ENCODE measurements around the gene CDKN1B.

CDKN1B gene

DNA sequence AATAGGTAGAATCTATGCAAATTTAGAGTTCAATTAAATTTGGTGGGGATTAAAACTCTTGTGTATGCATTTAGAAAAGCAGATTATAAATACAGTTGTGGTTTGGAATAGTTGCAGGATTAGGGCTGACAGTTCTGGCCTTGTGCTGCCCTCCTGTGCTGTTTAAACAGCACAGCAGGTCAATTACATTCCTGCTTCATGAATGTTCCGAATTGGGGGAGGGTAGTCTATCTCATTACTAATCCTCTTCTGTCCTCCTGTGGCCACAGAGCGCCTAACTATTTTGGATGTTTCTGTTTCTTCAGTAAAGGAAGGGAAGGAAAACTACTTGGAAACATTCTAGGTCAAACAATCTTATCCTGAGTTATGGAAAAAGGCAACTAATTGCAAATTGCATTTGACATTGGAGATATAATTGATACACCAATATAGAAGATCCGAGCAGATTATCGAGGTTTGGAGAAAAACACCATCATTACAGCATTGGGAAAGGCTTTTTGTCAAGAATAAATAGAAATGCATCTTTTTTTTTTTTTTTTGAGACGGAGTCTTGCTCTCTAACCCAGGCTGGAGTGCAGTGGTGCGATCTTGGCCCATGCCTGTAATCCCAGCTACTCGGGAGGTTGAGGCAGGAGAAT, 12.5 kb upstream of the CDKN1B start:
- DNase-seq, result peak; percentile 56

DNA sequence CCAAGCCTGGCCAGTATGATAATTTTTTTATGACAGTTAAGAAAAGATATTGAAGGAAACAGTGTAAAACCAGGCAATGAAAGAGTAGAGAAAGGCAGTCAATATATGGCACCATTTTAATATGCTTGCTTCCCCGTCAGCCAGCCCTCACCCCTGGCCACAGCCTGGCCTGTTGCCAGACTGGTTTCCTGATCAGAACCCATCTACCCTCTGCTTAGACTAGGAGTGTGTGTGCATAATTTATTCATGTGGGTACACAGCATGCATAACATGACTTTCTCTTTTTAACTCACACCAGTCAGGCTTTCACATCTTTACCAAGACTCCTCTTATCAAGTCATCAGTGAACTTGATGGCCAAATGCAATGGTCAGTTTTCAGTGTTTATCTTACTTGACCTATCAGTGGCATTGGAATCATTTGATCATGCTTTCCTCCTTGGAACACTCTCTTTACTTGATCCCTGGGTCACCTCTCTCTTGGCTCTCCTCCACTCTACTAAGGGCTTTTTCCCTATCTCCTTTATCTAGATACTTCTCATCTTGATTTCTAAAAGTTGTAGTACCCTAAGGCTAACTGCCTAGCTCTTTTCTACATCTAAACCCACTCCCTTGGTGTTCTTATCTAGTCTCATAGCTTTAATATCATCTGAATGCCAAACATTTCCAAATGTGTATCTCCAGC, 11.2 kb upstream of the CDKN1B start:
- DNase-seq, result peak; percentile 66

DNA sequence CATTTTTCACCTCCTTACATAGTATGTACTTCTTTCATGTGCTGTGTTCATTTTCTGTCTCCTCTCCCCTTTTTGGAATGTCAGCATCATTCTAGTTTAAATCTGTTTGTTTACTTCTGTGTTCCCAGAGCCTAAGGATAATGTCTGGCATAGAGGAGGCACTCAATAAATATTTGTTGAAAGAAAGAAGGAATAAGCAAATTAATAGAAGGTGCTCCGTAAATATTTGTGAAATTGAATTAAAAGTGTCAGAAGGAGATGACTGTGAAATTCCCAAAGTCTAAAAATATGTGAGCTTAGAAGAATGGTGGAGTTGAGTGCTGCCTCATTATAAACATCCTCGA, 3.3 kb upstream of the CDKN1B start:
- no peak for DNase-seq

DNA sequence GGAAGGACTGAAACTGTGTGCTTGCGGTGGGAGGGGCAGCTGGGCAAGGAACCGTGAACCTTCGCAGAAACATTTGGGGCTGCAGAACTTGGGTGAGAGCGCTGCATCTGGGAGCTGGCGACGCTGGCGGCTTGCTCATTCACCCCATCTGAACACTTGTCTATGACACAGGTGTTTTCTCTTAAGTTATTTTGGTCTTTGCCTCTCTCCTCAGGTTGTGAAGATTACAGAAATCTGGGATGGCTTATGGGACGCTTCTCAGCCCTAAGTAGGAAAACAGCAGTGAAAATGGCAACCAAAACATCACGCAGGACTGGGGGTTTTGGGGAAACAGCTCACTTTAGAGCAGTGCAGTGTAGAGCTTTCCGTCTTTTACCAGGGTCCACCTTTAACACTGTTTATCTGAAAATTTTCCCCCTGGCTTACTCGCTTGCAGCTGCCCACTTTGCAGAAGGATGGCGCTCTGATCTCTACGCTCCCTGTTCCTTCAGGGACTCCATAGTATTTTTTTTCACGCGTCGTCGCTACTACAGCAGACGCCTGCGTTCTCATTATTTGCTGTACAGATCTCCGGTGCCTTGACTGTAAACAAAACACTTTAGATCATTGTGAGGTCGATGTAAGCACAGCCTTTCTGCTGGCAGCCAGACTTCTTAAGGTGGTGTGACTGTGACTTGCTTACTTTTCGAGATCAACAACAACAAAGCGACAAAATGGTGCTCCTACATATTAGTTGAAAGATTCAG, 2.7 kb upstream of the CDKN1B start:
- DNase-seq, result peak; percentile 68

DNA sequence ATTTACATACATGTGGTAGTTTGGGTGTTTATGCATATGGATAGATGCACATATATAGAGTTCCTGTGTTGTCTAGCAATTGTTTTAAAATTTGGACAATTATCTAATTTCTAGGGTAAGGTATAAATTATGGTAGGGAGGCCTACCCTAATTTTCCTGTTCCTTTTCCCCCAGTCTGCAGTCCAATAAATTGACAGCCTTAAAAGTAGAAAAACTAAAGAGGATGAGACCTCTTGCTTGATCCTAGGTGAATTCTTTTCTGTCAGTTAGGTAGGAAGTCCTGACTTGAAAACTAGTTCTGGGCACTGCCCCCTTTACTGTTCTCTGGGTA, 2.1 kb upstream of the CDKN1B start:
- DNase-seq, result no peak

DNA sequence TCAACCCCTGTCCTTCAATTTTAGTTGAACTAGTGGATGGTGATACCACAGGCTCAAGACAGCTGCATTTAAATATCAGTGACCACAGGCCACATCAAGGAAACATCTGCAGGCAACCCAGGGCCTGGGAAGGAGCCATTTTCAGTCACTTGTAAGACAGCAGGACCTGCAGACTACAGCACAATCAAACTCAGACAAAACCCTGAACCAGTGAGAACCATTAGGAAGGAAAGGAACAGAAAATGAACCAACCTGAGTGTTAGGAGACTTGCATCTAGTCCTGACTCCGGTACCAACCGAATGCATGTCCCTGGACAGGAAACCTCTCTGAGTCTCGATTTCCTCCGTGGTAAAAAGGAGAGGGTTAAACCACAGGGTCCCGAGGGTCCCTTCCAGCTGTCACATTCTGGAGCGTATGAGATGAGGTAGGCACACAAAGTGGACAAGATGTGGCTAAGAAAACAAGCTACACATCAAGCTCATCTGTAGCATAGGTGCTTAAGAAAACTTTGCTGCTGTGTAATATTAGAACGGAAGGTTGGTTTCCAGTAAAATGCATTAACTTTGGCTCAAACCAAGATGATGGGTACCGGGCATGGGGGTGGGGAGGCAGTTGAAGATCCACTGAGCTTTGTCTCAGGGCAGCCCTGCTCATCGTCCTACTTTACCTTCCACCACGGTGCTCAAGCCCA, 1.6 kb upstream of the CDKN1B start:
- DNase-seq, result peak; percentile 76

DNA sequence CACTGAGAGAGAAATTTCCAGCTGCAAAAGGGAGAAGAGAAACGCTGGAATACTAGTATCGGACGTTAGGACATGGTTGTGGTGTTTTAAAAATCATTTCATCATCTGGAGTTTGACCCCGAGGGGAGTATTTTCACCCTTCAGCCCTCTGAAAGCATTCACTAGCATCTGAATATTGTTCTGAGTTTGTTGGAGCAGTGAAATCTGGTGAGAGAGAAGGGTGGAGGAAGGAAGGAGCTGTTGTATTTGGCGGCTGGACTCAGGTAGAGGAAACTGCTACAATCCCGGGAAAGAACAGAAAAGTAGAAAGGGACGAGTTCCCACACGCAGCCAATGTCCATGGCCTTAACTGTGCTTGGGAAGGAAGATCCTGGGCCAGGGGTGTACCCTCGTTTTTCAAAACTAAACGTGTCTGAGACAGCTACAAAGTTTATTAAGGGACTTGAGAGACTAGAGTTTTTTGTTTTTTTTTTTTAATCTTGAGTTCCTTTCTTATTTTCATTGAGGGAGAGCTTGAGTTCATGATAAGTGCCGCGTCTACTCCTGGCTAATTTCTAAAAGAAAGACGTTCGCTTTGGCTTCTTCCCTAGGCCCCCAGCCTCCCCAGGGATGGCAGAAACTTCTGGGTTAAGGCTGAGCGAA, 896 bp upstream of the CDKN1B start:
- DNase-seq, result peak; percentile 33

DNA sequence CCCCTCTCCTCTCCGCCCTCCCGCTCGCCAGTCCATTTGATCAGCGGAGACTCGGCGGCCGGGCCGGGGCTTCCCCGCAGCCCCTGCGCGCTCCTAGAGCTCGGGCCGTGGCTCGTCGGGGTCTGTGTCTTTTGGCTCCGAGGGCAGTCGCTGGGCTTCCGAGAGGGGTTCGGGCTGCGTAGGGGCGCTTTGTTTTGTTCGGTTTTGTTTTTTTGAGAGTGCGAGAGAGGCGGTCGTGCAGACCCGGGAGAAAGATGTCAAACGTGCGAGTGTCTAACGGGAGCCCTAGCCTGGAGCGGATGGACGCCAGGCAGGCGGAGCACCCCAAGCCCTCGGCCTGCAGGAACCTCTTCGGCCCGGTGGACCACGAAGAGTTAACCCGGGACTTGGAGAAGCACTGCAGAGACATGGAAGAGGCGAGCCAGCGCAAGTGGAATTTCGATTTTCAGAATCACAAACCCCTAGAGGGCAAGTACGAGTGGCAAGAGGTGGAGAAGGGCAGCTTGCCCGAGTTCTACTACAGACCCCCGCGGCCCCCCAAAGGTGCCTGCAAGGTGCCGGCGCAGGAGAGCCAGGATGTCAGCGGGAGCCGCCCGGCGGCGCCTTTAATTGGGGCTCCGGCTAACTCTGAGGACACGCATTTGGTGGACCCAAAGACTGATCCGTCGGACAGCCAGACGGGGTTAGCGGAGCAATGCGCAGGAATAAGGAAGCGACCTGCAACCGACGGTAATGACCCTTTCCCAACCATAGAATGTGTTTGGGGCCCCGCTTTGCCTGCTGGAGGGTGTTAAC, 615 bp downstream of the CDKN1B start:
- DNase-seq, result peak; percentile 47

DNA sequence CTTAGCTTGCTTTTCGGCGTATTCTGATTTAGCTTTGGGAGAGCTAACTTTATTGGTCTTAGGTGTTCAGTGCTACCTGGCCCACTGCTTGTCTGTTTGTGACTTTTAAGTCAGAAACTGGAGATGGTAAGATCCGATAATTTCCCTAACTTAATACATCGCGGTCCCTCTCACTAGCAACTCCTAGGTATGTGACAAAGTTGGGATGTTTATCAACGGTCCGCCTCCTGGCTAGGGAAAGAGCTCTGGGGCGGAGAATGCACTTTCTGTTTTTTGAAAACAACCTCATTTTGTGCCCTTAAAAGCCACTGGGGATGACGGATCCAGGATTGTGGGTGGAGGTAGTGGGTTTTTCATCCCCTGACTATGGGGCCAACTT, 1.2 kb downstream of the CDKN1B start:
- DNase-seq, result no peak

DNA sequence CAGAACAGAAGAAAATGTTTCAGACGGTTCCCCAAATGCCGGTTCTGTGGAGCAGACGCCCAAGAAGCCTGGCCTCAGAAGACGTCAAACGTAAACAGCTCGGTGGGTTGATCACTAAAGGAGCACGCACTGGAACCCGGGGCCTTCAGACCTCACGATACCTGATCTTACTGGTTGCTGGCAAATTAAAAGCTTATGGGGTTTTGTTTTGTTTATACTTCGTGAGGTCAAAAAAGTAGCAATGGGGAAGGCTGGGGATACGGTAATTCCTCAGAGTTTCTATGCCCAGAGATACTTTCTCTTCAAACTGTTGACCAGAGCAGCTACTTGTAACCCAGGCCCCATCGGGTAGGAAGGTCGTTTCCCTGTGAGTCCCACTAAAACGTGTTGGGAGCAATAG, 1.7 kb downstream of the CDKN1B start:
- peak; percentile 54 for DNase-seq

DNA sequence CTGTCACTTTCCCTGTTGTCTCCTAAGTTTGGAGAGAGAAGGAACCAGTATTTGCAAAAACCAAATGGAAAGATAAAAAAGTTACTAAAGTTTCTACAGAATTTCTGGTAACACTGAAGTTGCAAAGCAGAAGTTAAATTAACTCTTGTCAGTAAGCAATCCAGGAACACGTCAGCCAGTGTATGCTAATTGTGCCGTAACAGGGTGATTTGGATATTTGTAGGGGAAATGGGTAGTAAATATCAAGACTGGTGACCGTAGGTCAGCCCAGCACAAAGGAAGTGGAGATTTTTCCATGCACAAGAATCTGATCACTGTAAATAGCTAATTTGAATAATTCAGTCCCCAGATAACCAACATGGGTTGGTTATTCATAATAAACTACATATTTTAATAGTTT, 2.3 kb downstream of the CDKN1B start:
- DNase-seq, result peak; percentile 44

DNA sequence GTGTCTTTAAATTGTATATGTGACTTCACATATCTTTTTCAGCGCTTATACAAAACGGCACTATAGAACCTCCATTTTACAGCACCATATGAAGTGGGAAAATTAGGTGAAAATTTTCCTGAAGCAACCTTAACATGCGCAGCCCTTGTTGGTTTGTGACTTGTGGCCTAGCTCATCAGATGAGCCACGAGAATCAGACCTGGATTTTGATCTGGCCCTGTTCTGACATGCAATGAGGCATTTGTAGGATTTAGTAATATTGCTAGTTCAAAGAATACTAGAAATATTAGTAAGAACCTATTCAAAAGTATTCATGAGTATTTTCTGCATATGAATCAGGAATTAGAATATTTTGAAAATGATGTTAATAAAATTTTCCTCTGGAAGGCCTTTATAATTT, 2.9 kb downstream of the CDKN1B start:
- DNase-seq, result no peak

DNA sequence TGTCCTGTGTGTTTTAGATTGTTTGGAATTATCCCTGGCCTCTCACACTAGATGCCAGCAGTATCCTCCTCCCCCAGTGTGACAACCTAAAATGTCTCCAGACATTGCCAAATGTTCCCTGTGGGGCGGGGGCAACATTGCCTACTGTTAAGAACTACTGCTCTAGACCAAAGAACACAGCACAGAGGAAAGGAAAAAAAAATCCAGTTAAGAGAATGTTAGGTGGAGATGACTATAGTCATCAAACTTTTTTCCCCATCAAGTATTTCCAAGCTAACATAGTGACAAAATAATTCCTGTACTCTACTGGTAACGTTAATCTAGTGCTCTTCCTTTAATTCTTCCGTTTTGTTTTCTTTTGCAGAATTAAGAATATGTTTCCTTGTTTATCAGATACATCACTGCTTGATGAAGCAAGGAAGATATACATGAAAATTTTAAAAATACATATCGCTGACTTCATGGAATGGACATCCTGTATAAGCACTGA, 3.5 kb downstream of the CDKN1B start:
- DNase-seq, result no peak

DNA sequence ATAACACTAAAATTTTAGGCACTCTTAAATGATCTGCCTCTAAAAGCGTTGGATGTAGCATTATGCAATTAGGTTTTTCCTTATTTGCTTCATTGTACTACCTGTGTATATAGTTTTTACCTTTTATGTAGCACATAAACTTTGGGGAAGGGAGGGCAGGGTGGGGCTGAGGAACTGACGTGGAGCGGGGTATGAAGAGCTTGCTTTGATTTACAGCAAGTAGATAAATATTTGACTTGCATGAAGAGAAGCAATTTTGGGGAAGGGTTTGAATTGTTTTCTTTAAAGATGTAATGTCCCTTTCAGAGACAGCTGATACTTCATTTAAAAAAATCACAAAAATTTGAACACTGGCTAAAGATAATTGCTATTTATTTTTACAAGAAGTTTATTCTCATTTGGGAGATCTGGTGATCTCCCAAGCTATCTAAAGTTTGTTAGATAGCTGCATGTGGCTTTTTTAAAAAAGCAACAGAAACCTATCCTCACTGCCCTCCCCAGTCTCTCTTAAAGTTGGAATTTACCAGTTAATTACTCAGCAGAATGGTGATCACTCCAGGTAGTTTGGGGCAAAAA, 4.1 kb downstream of the CDKN1B start:
- no peak for DNase-seq

DNA sequence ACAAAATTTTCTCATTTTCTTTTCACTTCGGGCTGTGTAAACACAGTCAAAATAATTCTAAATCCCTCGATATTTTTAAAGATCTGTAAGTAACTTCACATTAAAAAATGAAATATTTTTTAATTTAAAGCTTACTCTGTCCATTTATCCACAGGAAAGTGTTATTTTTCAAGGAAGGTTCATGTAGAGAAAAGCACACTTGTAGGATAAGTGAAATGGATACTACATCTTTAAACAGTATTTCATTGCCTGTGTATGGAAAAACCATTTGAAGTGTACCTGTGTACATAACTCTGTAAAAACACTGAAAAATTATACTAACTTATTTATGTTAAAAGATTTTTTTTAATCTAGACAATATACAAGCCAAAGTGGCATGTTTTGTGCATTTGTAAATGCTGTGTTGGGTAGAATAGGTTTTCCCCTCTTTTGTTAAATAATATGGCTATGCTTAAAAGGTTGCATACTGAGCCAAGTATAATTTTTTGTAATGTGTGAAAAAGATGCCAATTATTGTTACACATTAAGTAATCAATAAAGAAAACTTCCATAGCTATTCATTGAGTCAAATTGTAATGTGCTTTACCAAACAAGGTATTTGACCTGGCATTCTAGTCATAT, 4.8 kb downstream of the CDKN1B start:
- no peak for DNase-seq

DNA sequence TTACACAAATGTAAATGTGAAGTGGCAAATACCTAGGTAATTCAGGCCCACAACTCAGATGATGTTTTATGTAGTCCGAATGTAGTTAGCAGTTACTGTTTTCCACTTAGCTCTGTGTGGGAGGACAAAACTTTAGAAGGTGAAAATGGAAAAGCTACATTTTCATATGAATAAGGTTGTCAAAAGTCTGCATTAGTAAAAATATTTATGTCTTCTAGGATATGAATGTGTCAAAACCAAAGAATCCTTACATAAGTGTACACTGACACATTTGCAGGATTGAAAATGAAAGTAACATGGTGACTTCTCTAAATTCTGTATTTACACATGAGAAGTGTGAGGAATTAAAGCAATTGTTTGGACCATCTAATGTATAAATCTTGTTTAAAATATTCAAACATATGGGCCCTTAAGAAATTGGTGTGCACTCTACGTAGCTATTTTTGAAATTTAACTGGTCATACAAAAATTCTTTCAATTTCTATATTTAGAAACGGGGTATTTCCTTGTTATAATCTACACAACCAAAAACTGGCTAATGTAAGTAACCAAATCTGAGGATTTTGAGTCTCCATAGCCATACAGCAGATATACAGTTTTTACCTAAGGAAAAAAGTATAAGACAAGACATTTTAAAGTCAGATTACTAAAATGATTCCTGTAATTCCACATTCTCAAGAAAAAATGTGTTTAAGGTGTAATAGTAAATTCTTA, 5.4 kb downstream of the CDKN1B start:
- peak; percentile 49 for DNase-seq

DNA sequence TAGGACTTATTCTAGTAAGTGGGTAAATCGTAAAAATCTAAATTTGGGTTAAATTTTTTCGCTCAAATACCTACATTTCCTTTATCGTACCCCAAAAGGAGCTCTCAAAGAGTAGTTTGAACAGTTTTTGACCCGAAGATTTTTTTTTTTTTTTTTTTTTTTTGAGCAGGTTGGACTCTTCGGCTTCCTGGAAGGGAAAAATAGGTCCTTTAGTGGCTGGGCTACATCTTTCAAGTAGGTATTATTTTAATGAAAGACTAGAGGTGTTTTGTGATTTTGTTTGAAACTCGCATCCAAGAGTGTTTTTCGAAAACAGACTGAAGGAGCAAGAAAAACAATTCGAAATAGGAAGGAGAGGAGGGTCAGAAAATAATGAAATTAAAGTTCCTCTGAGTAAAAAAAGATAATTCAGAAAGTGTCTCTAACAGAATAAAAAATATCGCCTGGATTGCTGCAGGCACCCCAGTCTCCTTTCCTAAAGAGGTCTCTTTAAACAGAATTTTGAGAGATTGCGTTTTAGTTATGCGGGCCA, 6.0 kb downstream of the CDKN1B start:
- no peak for DNase-seq

DNA sequence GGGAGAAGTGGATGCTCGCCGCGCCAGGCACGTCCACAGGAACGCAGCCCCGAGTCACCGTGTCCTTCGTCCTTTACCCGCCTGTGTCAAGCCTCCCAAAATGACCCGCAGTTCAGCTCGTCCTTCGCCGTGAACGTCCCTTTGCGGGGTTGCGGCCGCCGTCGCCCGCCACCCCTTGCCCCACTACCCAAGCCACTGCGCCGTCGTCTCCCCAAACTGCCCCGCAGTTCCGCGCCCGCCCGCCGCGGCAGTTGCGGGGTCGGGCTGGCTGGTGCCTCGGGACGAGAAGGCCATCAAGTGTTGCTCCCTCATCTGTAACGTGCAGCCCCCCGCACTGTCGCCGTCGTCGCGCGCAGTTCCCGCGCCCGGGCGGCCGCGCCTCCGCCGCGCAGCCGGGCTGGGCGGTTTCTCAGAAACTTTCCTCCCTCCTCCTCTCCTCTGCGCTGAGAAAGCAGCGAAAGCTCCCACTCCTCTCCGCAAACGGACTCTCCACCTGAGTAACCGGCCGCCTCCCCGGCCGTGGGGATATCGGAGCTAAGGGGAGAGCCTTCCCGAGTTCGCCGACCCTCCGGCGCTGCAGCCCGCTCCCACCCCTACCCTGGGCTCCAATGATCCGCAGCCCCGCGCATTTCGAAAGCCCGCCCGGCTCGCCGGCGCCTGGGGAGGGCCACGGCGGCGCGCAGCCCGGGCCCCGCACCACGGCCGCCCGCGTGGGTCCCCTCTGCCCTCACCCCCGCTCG, 6.7 kb downstream of the CDKN1B start:
- DNase-seq, result peak; percentile 62

DNA sequence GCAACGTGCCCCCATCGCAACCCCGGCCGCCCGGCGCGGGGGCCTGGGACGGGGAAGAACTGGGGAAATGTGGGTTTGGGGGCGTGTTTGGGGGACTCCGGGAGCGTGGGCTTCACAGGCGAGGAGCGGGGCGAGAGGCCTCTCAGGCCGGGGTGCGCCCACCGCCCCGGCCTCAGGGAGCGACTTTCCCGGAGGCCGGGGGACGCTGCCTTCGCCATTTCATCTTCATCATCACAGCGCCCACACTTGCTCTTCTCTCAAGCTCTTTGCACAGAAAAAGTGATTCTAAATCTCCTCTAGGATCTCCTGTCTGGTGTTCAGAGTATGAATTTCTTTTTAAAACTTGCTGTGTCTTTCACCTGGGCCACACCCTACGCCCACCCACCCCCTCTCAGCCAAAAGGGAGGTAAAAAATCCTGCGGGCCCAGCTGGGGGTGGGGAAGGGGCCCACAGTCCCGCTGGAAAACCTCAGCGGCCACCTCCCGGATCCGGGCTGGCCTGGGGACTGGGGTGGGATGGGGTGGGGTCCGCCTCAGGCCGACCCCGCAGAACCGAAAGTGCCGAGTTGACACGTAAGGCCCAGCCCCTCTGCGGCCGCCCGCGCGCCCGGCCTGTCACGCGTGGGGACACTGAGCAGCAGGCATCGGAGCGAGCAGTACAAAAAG, 7.4 kb downstream of the CDKN1B start:
- DNase-seq, result no peak

Data from activated CD4-positive, alpha-beta T cell treated with anti-CD3 and anti-CD28 coated beads, Interleukin-2, Interleukin-6, amounts not matched to agents 100 ng/mL and 50 ng/mL, durations not matched to agents 16 hours and 8 hours (primary cell).